Measurements from ENCODE around the gene SERPINA1. TPM values are rescaled to one million over a fixed set of nuclear protein-coding genes. Genes with fewer than 3 reads are reported as not detected.
A peak's percentile ranks its signal among the peaks of the same experiment; 100 is the strongest.
"Not testable (repeated sequence)": the region's sequence is repeated elsewhere in the genome, so short reads cannot be mapped to it uniquely, and the experiment has no call there.

SERPINA1 gene
- total and polyA plus RNA-seq, 10 of the 15 experiments (the other 5 are each of a cell fraction or from before 2014, with no cell fraction given) = 0.16 to 6.6 (median 0.53) TPM

- no peak for FAIRE-seq
- no peaks in the 10 kb centered on the region for H3K79me2 ChIP-seq (ENCODE audit: control insufficient read depth, insufficient read depth, low read length)
- no peaks in the 10 kb centered on the region for H3K36me3 ChIP-seq (ENCODE audit: control insufficient read depth in 2 of 2, insufficient read depth in 2 of 2, low read length in 1 of 2)
- no peak overlapping the region for H3K27ac ChIP-seq (ENCODE audit: control insufficient read depth, insufficient read depth)
- no peaks in the 10 kb centered on the region for H3K4me1 ChIP-seq (ENCODE audit: control insufficient read depth, insufficient read depth, low read length)
- H3K9ac ChIP-seq (ENCODE audit: control insufficient read depth, insufficient read depth, low read length) = no peak overlapping the region
- peak overlapping the region; percentile 21; the same call in 1 of the 2 replicates for H2AFZ ChIP-seq (ENCODE audit: control insufficient read depth, low read depth, low read length)
- no peaks in the 10 kb centered on the region for H4K20me1 ChIP-seq (ENCODE audit: control insufficient read depth, insufficient read depth)
- H3K4me2 ChIP-seq (ENCODE audit: control insufficient read depth, insufficient read depth) = no peak overlapping the region; the same call in 1 of the 2 replicates
- peaks cover 1% of the 10 kb centered on the region; the same call in 1 of the 3 replicates for H3K9me3 ChIP-seq (replicated peaks; ENCODE audit: control insufficient read depth, insufficient read depth, low read length)
- H3K4me3 ChIP-seq = no peak overlapping the region
- ChIA-PET POLR2A (no interaction called here), CTCF (no interaction called here), SMC1A (ENCODE audit: uncharacterized antibody, unreplicated experiment) (no interaction called here), RAD21 (ENCODE audit: unreplicated experiment) (no interaction called here)
- intact Hi-C loops (cut with micrococcal nuclease; ENCODE audit: unreplicated experiment) = no loop called here
- TF ChIP-seq HDAC2 (IDR thresholded peaks at IDR 0.05) = no peak
- TF ChIP-seq NR2C1 (IDR thresholded peaks at IDR 0.05) = no peak
- BruUV-seq (replicated peaks) = no TSS peak
- H3K27me3 ChIP-seq (replicated peaks in 1 of 2; ENCODE audit: control insufficient read depth in 2 of 2, insufficient read depth in 2 of 2, low read length in 1 of 2) = no peaks in the 10 kb centered on the region
- peak; percentile 68 for ATAC-seq
- DNase-seq (ENCODE audit: low read depth, low spot score) = no peak
- WGBS (ENCODE audit: insufficient coverage, insufficient replicate concordance, low lambda C conversion rate, missing lambda C conversion rate) = 59% methylated on average over 3 of the region's 3 CpGs
- in situ Hi-C loops (cut with MboI) = no loop called here
These were observed 33.7 kb downstream of the SERPINA1 start for GRCh38 chr14:94354638-94355185.

- intact Hi-C loops (cut with micrococcal nuclease; ENCODE audit: unreplicated experiment); H4K20me1 ChIP-seq (ENCODE audit: control insufficient read depth, insufficient read depth); H3K79me2 ChIP-seq (ENCODE audit: control insufficient read depth, insufficient read depth, low read length); H3K9ac ChIP-seq (ENCODE audit: control insufficient read depth, insufficient read depth, low read length); DNase-seq (ENCODE audit: low read depth, low spot score); H3K27me3 ChIP-seq (replicated peaks in 1 of 2; ENCODE audit: control insufficient read depth in 2 of 2, insufficient read depth in 2 of 2, low read length in 1 of 2); ATAC-seq; H3K4me2 ChIP-seq (ENCODE audit: control insufficient read depth, insufficient read depth); RAD21 ChIA-PET (ENCODE audit: unreplicated experiment); H3K4me3 ChIP-seq; FAIRE-seq; H2AFZ ChIP-seq (ENCODE audit: control insufficient read depth, low read depth, low read length); H3K27ac ChIP-seq (ENCODE audit: control insufficient read depth, insufficient read depth); H3K36me3 ChIP-seq (ENCODE audit: control insufficient read depth in 2 of 2, insufficient read depth in 2 of 2, low read length in 1 of 2); CTCF ChIA-PET; BruUV-seq (replicated peaks); H3K4me1 ChIP-seq (ENCODE audit: control insufficient read depth, insufficient read depth, low read length); in situ Hi-C loops (cut with MboI); POLR2A ChIA-PET; SMC1A ChIA-PET (ENCODE audit: uncharacterized antibody, unreplicated experiment); H3K9me3 ChIP-seq (replicated peaks; ENCODE audit: control insufficient read depth, insufficient read depth, low read length): not testable (repeated sequence)
- WGBS (ENCODE audit: insufficient coverage, insufficient replicate concordance, low lambda C conversion rate, missing lambda C conversion rate) = 83% methylated on average over 8 of the region's 8 CpGs
These were observed 34.2 kb downstream of the SERPINA1 start for GRCh38 chr14:94354190-94354589.
